CD14-positive monocyte (primary cell): ENCODE measurements around the gene ITPR1. TPM values are rescaled to one million over a fixed set of nuclear protein-coding genes. Genes with fewer than 3 reads are reported as not detected.

Source experiments
- DNase-seq, 3 donors: peaks; one replicate each; pipeline ENCODE4 v3.0.0-alpha.2; 2011 to 2022
- H2AFZ ChIP-seq: 2 replicates; pipeline ENCODE4 v1.6.0; 2012; ENCODE audit warnings: mild to moderate bottlenecking, low read depth, low read length, inconsistent platforms; ENCODE audit not compliant: insufficient read depth, poor library complexity, severe bottlenecking
- H3K27ac ChIP-seq, 2 donors: 1 replicate in 1 of 2; 2 replicates in 1 of 2; pipeline ENCODE4 v1.5.1; 2012 to 2013; ENCODE audit warnings: low read length in 2 of 2, control low read depth in 1 of 2, inconsistent platforms in 1 of 2, low read depth in 1 of 2, mild to moderate bottlenecking in 1 of 2
- H3K27me3 ChIP-seq, 2 donors: one replicate each; pipeline versions ENCODE4 v1.6.0 to v1.6.1; 2011 to 2013; ENCODE audit warnings: low read length in 2 of 2; ENCODE audit not compliant: control insufficient read depth in 2 of 2, insufficient read depth in 2 of 2
- H3K36me3 ChIP-seq, 2 donors: replicated peaks in 1 of 2; 1 replicate in 1 of 2; 2 replicates in 1 of 2; pipeline versions ENCODE4 v1.5.1 to v1.6.1; 2012 to 2013; ENCODE audit warnings: low read length in 2 of 2, control low read depth in 1 of 2, inconsistent platforms in 1 of 2, mild to moderate bottlenecking in 1 of 2; ENCODE audit not compliant: insufficient read depth in 2 of 2, control insufficient read depth in 1 of 2
- H3K4me1 ChIP-seq, 2 donors: 1 replicate in 1 of 2; 2 replicates in 1 of 2; pipeline versions ENCODE4 v1.5.1 to v1.6.1; 2012 to 2013; ENCODE audit warnings: low read length in 2 of 2, control low read depth in 1 of 2, inconsistent platforms in 1 of 2, mild to moderate bottlenecking in 1 of 2, moderate library complexity in 1 of 2; ENCODE audit not compliant: insufficient read depth in 2 of 2, control insufficient read depth in 1 of 2
- H3K4me2 ChIP-seq: replicated peaks from 2 replicates; pipeline ENCODE3; 2012; ENCODE audit warnings: low read length, moderate library complexity, mild to moderate bottlenecking; ENCODE audit not compliant: poor library complexity, severe bottlenecking; ENCODE audit errors: extremely low read depth
- H3K4me3 ChIP-seq, 3 experiments: fragments of 200-600 bp in 1 of 3; sonication (generic) in 1 of 3; replicated peaks in 1 of 3; 1 replicate in 2 of 3; 2 replicates in 1 of 3; pipeline ENCODE4 v1.5.1; 2011 to 2013; ENCODE audit warnings: low read length in 3 of 3, mild to moderate bottlenecking in 3 of 3, control low read depth in 2 of 3, low read depth in 2 of 3, inconsistent platforms in 1 of 3, moderate library complexity in 1 of 3
- H3K79me2 ChIP-seq: 2 replicates; pipeline ENCODE4 v1.6.0; 2012; ENCODE audit warnings: mild to moderate bottlenecking, control low read depth, inconsistent platforms, low read length, moderate library complexity; ENCODE audit not compliant: insufficient read depth
- H3K9ac ChIP-seq: 2 replicates; pipeline ENCODE4 v1.6.0; 2017; ENCODE audit warnings: low read length, mild to moderate bottlenecking; ENCODE audit not compliant: insufficient read depth, poor library complexity, severe bottlenecking
- H3K9me3 ChIP-seq, 2 donors: replicated peaks in 1 of 2; 1 replicate in 1 of 2; 2 replicates in 1 of 2; pipeline versions ENCODE4 v1.5.1 to v1.6.1; 2012 to 2013; ENCODE audit warnings: low read length in 2 of 2, control low read depth in 1 of 2; ENCODE audit not compliant: control insufficient read depth in 1 of 2, insufficient read depth in 1 of 2
- H4K20me1 ChIP-seq: 2 replicates; pipeline ENCODE4 v1.6.0; 2012; ENCODE audit warnings: mild to moderate bottlenecking, low read length, control low read depth, moderate library complexity; ENCODE audit not compliant: insufficient read depth
- H3K27ac Mint-ChIP-seq, 7 donors: one replicate each; pipeline ENCODE4 v1.8.0; 2020; ENCODE audit warnings: mild to moderate bottlenecking in 7 of 7, mixed read lengths in 7 of 7, moderate library complexity in 6 of 7, inconsistent platforms in 2 of 7
- H3K27me3 Mint-ChIP-seq, 3 donors: one replicate each; pipeline ENCODE4 v1.8.0; 2021 to 2022; ENCODE audit warnings: low read depth in 3 of 3, mild to moderate bottlenecking in 3 of 3, mixed read lengths in 3 of 3, moderate library complexity in 3 of 3, inconsistent platforms in 1 of 3
- H3K36me3 Mint-ChIP-seq, 2 donors: one replicate each; pipeline ENCODE4 v1.8.0; 2020; ENCODE audit warnings: mixed read lengths in 2 of 2, inconsistent platforms in 1 of 2, mild to moderate bottlenecking in 1 of 2
- H3K4me1 Mint-ChIP-seq: one replicate; pipeline ENCODE4 v1.8.0; 2020; ENCODE audit warnings: mild to moderate bottlenecking, mixed read lengths
- H3K4me3 Mint-ChIP-seq, 2 donors: one replicate each; pipeline ENCODE4 v1.8.0; 2020; ENCODE audit warnings: mild to moderate bottlenecking in 2 of 2, mixed read lengths in 2 of 2, moderate library complexity in 1 of 2
- H3K9me3 Mint-ChIP-seq, 7 donors: one replicate each; pipeline ENCODE4 v1.8.0; 2020 to 2022; ENCODE audit warnings: mixed read lengths in 7 of 7, mild to moderate bottlenecking in 6 of 7, moderate library complexity in 6 of 7, inconsistent platforms in 2 of 7
- CTCF ChIP-seq: fragments of 200-600 bp; IDR thresholded peaks from one replicate; pipeline ENCODE4 v1.8.0; 2022; ENCODE audit warnings: antibody characterized with exemption, mild to moderate bottlenecking
- WGBS: methylation state at CpG from one replicate; pipeline ENCODE4 v1.1.5; 2013; ENCODE audit warnings: missing lambda C conversion rate; ENCODE audit not compliant: insufficient coverage; 5-methylcytosine and 5-hydroxymethylcytosine counted together
- intact Hi-C, 2 donors: fragments of 100-400 bp; cut with micrococcal nuclease; formaldehyde crosslinking; loops; one replicate each; pipeline versions ENCODE4 v1.15.0 to v1.15.1; 2023
- polyA plus RNA-seq, 3 donors: library from polyadenylated mRNA; depleted of rRNA in 1 of 3; unstranded in 2 of 3; stranded (reverse) in 1 of 3; fragments of 300-500 nt in 2 of 3; fragments of >200 nt in 1 of 3; fragmentation: Illumina TruSeq in 2 of 3; gene quantifications; 1 replicate in 2 of 3; 2 replicates in 1 of 3; pipeline ENCODE4 v1.2.3, GENCODE V29; 2012 to 2021

ITPR1 gene
- polyA plus RNA-seq, 3 donors = 3.2 to 21.1 (median 7.1) TPM

GRCh38 chr3:4644951-4645350 lies 151.8 kb downstream of the ITPR1 start:
- Histone ChIP-seq H3K4me1 (no peaks in the 10 kb centered on the region), H3K79me2 (no peaks in the 10 kb centered on the region), H4K20me1 (no peaks in the 10 kb centered on the region), H3K36me3 (peaks cover 80 to 97% of the 10 kb centered on the region in 2 donors), H3K4me3 (no peak overlapping the region), H3K9me3 (no peaks in the 10 kb centered on the region), H3K27me3 (no peaks in the 10 kb centered on the region), H3K9ac (no peak overlapping the region), H3K4me2 (no peak overlapping the region), H2AFZ (no peak overlapping the region), H3K27ac (no peak overlapping the region)
- no peaks in the 10 kb centered on the region for H3K27me3 Mint-ChIP-seq
- H3K4me1 Mint-ChIP-seq = no peaks in the 10 kb centered on the region
- no peak for DNase-seq
- H3K36me3 Mint-ChIP-seq = peaks cover 80 to 90% of the 10 kb centered on the region in 2 donors
- WGBS = 100% methylated on average over 3 of the region's 3 CpGs
- no peak for TF ChIP-seq CTCF
- intact Hi-C loops = no loop called here
- no peak overlapping the region for H3K4me3 Mint-ChIP-seq
- H3K9me3 Mint-ChIP-seq = no peaks in the 10 kb centered on the region
- no peak overlapping the region for H3K27ac Mint-ChIP-seq

GRCh38 chr3:4645468-4645867 lies 152.3 kb downstream of the ITPR1 start:
- intact Hi-C loops = no loop called here
- no peak overlapping the region for H3K4me3 Mint-ChIP-seq

More at GRCh38 chr3:4645468-4645867, 152.3 kb downstream of the ITPR1 start:
- H3K4me1 Mint-ChIP-seq = no peaks in the 10 kb centered on the region
- no peaks in the 10 kb centered on the region for H3K9me3 Mint-ChIP-seq
- no peak for DNase-seq
- no peaks in the 10 kb centered on the region for H3K27me3 Mint-ChIP-seq
- no peaks in the 10 kb centered on the region for H3K4me1 ChIP-seq
- peaks cover 80 to 90% of the 10 kb centered on the region in 2 donors for H3K36me3 Mint-ChIP-seq
- no peak overlapping the region for H3K27ac ChIP-seq
- TF ChIP-seq CTCF = no peak
- H3K27me3 ChIP-seq = no peaks in the 10 kb centered on the region
- H4K20me1 ChIP-seq = no peaks in the 10 kb centered on the region
- no peak overlapping the region for H3K27ac Mint-ChIP-seq
- H3K4me2 ChIP-seq = no peak overlapping the region
- H3K9me3 ChIP-seq = no peaks in the 10 kb centered on the region
- H3K9ac ChIP-seq = no peak overlapping the region
- no peaks in the 10 kb centered on the region for H3K79me2 ChIP-seq
- peaks cover 76 to 97% of the 10 kb centered on the region in 2 donors for H3K36me3 ChIP-seq
- H2AFZ ChIP-seq = no peak overlapping the region
- H3K4me3 ChIP-seq = no peak overlapping the region
- no CpG with 5 or more reads among the region's 6 CpGs for WGBS
